ENCODE measurements around the gene IGFBP5.

Gene IGFBP5

GRCh38 chr2:216666461-216667233, 28.7 kb downstream of the IGFBP5 start:
- in situ Hi-C loops (cut with HindIII; ENCODE audit: low sequenced_read_pairs), result loop anchor here (25.0 kb wide), 1 partner anchor 154 kb away; no protein-coding TSS in a partner anchor

- in situ Hi-C loops (cut with HindIII; ENCODE audit: low sequenced_read_pairs), result loop anchor here (25.0 kb wide), 1 partner anchor 153 kb away; no protein-coding TSS in a partner anchor
Observed at GRCh38 chr2:216665717-216666116, 29.6 kb downstream of the IGFBP5 start.

- in situ Hi-C loops (cut with HindIII; ENCODE audit: low sequenced_read_pairs), result loop anchor here (25.0 kb wide), 1 partner anchor 153 kb away; no protein-coding TSS in a partner anchor
Observed at GRCh38 chr2:216665242-216665641, 30.1 kb downstream of the IGFBP5 start.

- in situ Hi-C loops (cut with HindIII; ENCODE audit: low sequenced_read_pairs), result loop anchor here (25.0 kb wide), 1 partner anchor 152 kb away; no protein-coding TSS in a partner anchor
Observed at GRCh38 chr2:216664593-216665034, 30.7 kb downstream of the IGFBP5 start.

- in situ Hi-C loops (cut with HindIII; ENCODE audit: low sequenced_read_pairs), result loop anchor here (25.0 kb wide), 1 partner anchor 152 kb away; no protein-coding TSS in a partner anchor
Observed at GRCh38 chr2:216663846-216664245, 31.5 kb downstream of the IGFBP5 start.

GRCh38 chr2:216663106-216663505, 32.2 kb downstream of the IGFBP5 start:
- in situ Hi-C loops (cut with HindIII; ENCODE audit: low sequenced_read_pairs), result loop anchor here (25.0 kb wide), 1 partner anchor 151 kb away; no protein-coding TSS in a partner anchor

- in situ Hi-C loops (cut with HindIII; ENCODE audit: low sequenced_read_pairs), result loop anchor here (25.0 kb wide), 1 partner anchor 150 kb away; no protein-coding TSS in a partner anchor
Observed at GRCh38 chr2:216661639-216662375, 33.5 kb downstream of the IGFBP5 start.

GRCh38 chr2:216661051-216661450, 34.3 kb downstream of the IGFBP5 start:
- in situ Hi-C loops (cut with HindIII; ENCODE audit: low sequenced_read_pairs), result loop anchor here (25.0 kb wide), 1 partner anchor 149 kb away; no protein-coding TSS in a partner anchor

GRCh38 chr2:216660496-216660895, 34.9 kb downstream of the IGFBP5 start:
- in situ Hi-C loops (cut with HindIII; ENCODE audit: low sequenced_read_pairs), result loop anchor here (25.0 kb wide), 1 partner anchor 148 kb away; no protein-coding TSS in a partner anchor

- in situ Hi-C loops (cut with HindIII; ENCODE audit: low sequenced_read_pairs), result loop anchor here (25.0 kb wide), 1 partner anchor 147 kb away; no protein-coding TSS in a partner anchor
Observed at GRCh38 chr2:216659276-216659675, 36.1 kb downstream of the IGFBP5 start.

- in situ Hi-C loops (cut with HindIII; ENCODE audit: low sequenced_read_pairs), result loop anchor here (25.0 kb wide), 1 partner anchor 146 kb away; no protein-coding TSS in a partner anchor
Observed at GRCh38 chr2:216658757-216659156, 36.6 kb downstream of the IGFBP5 start.

- in situ Hi-C loops (cut with HindIII; ENCODE audit: low sequenced_read_pairs), result loop anchor here (25.0 kb wide), 1 partner anchor 146 kb away; no protein-coding TSS in a partner anchor
Observed at GRCh38 chr2:216657980-216658379, 37.4 kb downstream of the IGFBP5 start.

GRCh38 chr2:216657086-216657855, 38.1 kb downstream of the IGFBP5 start:
- in situ Hi-C loops (cut with HindIII; ENCODE audit: low sequenced_read_pairs), result loop anchor here (25.0 kb wide), 1 partner anchor 145 kb away; no protein-coding TSS in a partner anchor

- in situ Hi-C loops (cut with HindIII; ENCODE audit: low sequenced_read_pairs), result loop anchor here (25.0 kb wide), 1 partner anchor 142 kb away; no protein-coding TSS in a partner anchor
Observed at GRCh38 chr2:216654528-216655052, 40.8 kb downstream of the IGFBP5 start.

GRCh38 chr2:216653931-216654365, 41.4 kb downstream of the IGFBP5 start:
- in situ Hi-C loops (cut with HindIII; ENCODE audit: low sequenced_read_pairs), result loop anchor here (25.0 kb wide), 1 partner anchor 142 kb away; no protein-coding TSS in a partner anchor

GRCh38 chr2:216653093-216653799, 42.1 kb downstream of the IGFBP5 start:
- in situ Hi-C loops (cut with HindIII; ENCODE audit: low sequenced_read_pairs), result loop anchor here (25.0 kb wide), 1 partner anchor 141 kb away; no protein-coding TSS in a partner anchor

- in situ Hi-C loops (cut with HindIII; ENCODE audit: low sequenced_read_pairs), result loop anchor here (25.0 kb wide), 1 partner anchor 140 kb away; no protein-coding TSS in a partner anchor
Observed at GRCh38 chr2:216652566-216652965, 42.8 kb downstream of the IGFBP5 start.

- in situ Hi-C loops (cut with HindIII; ENCODE audit: low sequenced_read_pairs), result loop anchor here (25.0 kb wide), 1 partner anchor 139 kb away; no protein-coding TSS in a partner anchor
Observed at GRCh38 chr2:216651351-216651881, 43.9 kb downstream of the IGFBP5 start.
